PC-3 (cell line): ENCODE measurements around the gene C1orf52.

Experiments
- CTCF ChIP-seq: fragments of 300-600 bp; sonication (generic); conservative IDR thresholded peaks from 2 replicates; pipeline ENCODE4 v1.5.1; 2017; ENCODE audit warnings: antibody characterized with exemption, low read depth, mild to moderate bottlenecking, low read length
- EZH2 ChIP-seq: fragments of 300-600 bp; sonication (generic); IDR thresholded peaks from one replicate; pipeline ENCODE4 v1.6.1; 2017; ENCODE audit warnings: antibody characterized with exemption, mild to moderate bottlenecking, low read length; ENCODE audit not compliant: unreplicated experiment
- EZH2phosphoT487 ChIP-seq: fragments of 300-600 bp; sonication (generic); IDR thresholded peaks from 2 replicates; pipeline ENCODE4 v1.6.1; 2018; ENCODE audit warnings: mild to moderate bottlenecking, antibody characterized with exemption, low read length, borderline replicate concordance

- TF ChIP-seq CTCF = no peak
- no peak for TF ChIP-seq EZH2
- no peak for TF ChIP-seq EZH2phosphoT487
Observed at GRCh38 chr1:85297855-85298629, 38.6 kb upstream of the C1orf52 start.
